Lower lobe of right lung (tissue), 2 donors: ENCODE measurements around the gene HMG20B. TPM values are rescaled to one million over a fixed set of nuclear protein-coding genes. Genes with fewer than 3 reads are reported as not detected.
"Not testable (repeated sequence)": the region's sequence is repeated elsewhere in the genome, so short reads cannot be mapped to it uniquely, and the experiment has no call there.

ENCODE experiments used
- ATAC-seq, 2 donors: fragments of 200-7000 bp; cut with Tn5 transposase; one replicate each; pipeline ENCODE4 v1.9.1; 2020 to 2022; ENCODE audit warnings: mild to moderate bottlenecking in 2 of 2, moderate library complexity in 2 of 2
- DNase-seq: peaks from one replicate; pipeline ENCODE4 v3.0.0-alpha.2; 2020
- H3K27ac ChIP-seq: fragments of 200-600 bp; one replicate; pipeline ENCODE4 v1.8.0; 2022
- H3K27me3 ChIP-seq: fragments of 200-600 bp; one replicate; pipeline ENCODE4 v1.8.0; 2022; ENCODE audit warnings: low read depth
- H3K36me3 ChIP-seq: fragments of 200-600 bp; one replicate; pipeline ENCODE4 v1.8.0; 2022; ENCODE audit warnings: mild to moderate bottlenecking
- H3K4me1 ChIP-seq: fragments of 200-600 bp; one replicate; pipeline ENCODE4 v1.8.0; 2022
- H3K4me3 ChIP-seq: fragments of 200-600 bp; one replicate; pipeline ENCODE4 v1.8.0; 2022; ENCODE audit warnings: mild to moderate bottlenecking
- H3K9me3 ChIP-seq: fragments of 200-600 bp; one replicate; pipeline ENCODE4 v1.8.0; 2022
- intact Hi-C: fragments of 100-400 bp; cut with DNase I; formaldehyde crosslinking; loops from one replicate; pipeline ENCODE4 v1.11.0; 2022
- total RNA-seq: library from RNA; stranded (reverse); fragmentation: NEBNext Ultra II Directional; extraction: Animal tissue kit (Norgen Biotek cat#: 25700); gene quantifications from one replicate; pipeline ENCODE4 v1.2.1, GENCODE V29; 2021
- TF ChIP-seq, protein P1 (sequence below): fragments of 200-600 bp; IDR thresholded peaks from one replicate; pipeline ENCODE4 v1.8.0; 2022; ENCODE audit warnings: antibody characterized with exemption, mild to moderate bottlenecking
- donor health status: DM: no; HTN: yes; CAD: no; lungs with severe emphysema.

HMG20B gene
- total RNA-seq, 1 donor from 2014 or later: 60.9 TPM

DNA sequence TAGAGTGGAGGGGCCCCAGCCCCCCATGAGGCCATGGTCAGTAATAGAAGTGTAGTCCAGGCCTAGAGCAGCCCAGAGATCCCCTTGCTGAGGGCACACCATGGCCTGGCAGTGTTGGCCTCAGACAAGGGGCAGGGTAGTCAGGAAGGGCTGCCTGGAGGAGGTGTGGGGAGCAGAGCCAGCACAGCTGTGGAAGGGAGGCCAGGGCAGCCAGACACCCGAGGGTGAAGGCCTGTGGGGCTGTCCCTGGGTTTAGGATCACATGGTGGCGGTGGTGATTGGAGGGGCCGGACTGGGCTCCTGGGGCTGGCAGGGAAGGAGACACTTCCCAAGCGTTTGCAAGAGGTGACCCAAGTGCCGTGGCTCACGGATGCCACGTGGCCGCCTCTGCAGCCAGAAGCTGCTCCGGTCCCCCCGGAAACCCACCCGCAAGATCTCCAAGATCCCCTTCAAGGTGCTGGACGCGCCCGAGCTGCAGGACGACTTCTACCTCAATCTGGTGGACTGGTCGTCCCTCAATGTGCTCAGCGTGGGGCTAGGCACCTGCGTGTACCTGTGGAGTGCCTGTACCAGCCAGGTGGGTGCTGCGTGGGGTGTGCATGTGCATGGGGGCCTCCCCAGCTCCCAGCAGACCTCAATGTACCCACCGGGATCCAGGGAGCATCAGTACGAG is 45.4 kb upstream of the HMG20B start:
- H3K36me3 ChIP-seq: peaks cover 76% of the 10 kb centered on the region
- no peaks in the 10 kb centered on the region for H3K27me3 ChIP-seq
- H3K9me3 ChIP-seq: no peaks in the 10 kb centered on the region
- no peaks in the 10 kb centered on the region for H3K4me1 ChIP-seq
- DNase-seq: no peak
- intact Hi-C loops: no loop called here
- H3K27ac ChIP-seq: no peak overlapping the region
- TF ChIP-seq, protein P1, sequence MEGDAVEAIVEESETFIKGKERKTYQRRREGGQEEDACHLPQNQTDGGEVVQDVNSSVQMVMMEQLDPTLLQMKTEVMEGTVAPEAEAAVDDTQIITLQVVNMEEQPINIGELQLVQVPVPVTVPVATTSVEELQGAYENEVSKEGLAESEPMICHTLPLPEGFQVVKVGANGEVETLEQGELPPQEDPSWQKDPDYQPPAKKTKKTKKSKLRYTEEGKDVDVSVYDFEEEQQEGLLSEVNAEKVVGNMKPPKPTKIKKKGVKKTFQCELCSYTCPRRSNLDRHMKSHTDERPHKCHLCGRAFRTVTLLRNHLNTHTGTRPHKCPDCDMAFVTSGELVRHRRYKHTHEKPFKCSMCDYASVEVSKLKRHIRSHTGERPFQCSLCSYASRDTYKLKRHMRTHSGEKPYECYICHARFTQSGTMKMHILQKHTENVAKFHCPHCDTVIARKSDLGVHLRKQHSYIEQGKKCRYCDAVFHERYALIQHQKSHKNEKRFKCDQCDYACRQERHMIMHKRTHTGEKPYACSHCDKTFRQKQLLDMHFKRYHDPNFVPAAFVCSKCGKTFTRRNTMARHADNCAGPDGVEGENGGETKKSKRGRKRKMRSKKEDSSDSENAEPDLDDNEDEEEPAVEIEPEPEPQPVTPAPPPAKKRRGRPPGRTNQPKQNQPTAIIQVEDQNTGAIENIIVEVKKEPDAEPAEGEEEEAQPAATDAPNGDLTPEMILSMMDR: no peak
- no peak overlapping the region for H3K4me3 ChIP-seq
- ATAC-seq: no peak

DNA sequence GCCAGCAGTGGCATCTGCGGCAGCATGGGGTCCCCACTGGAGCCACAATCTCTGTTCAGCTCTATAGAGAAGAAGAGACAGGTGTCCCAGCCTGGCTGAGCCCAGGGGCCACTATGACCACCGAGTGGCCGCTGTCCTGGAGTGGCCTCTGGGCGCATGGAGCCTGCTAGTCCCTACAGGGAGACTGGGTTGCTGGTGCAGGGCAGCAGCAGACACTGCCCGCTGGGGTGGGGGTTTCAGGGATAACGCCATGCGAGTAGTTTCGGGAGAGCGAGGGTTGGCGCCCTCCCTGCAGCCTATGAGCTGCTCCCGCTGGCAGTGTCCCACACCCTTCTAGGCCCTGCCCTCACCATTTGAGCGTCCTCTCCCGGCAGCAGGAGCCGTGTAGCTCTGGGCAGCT is 44.7 kb upstream of the HMG20B start:
- Histone ChIP-seq H3K27ac (no peak overlapping the region), H3K36me3 (peaks cover 76% of the 10 kb centered on the region), H3K27me3 (no peaks in the 10 kb centered on the region), H3K4me3 (no peak overlapping the region), H3K9me3 (no peaks in the 10 kb centered on the region), H3K4me1 (no peaks in the 10 kb centered on the region)
- intact Hi-C loops: no loop called here
- DNase-seq: no peak
- TF ChIP-seq, protein P1: no peak
- no peak for ATAC-seq

DNA sequence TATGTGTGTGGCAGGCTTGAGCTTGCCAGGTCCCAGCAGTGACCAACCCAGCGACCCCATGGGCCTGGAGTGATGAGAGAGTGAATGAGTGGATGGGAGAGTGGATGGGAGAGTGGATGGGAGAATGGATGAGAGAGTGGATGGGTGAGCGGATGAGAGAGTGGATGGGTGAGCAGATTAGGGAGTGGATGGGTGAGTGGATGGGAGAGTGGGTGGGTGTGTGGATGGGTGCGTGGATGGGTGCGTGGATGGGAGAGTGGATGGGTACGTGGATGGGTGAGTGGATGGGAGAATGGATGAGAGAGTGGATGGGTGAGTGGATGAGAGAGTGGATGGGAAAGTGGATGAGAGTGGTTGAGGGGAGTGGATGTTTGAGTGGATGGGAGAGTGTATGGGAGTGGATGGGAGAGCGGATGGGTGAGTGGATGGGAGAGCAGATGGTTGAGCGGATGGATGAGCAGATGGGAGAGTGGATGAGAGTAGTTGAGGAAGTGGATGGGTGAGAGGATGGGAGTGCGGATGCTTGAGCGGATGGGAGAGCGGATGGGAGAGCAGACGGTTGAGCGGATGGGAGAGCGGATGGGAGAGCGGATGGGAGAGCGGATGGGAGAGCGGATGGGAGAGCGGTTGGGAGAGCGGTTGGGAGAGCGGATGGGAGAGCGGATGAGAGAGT is 44.1 kb upstream of the HMG20B start:
- H3K4me1 ChIP-seq: no peaks in the 10 kb centered on the region
- H3K9me3 ChIP-seq: no peaks in the 10 kb centered on the region
- TF ChIP-seq, protein P1: no peak
- no peaks in the 10 kb centered on the region for H3K27me3 ChIP-seq
- no peak for ATAC-seq
- peaks cover 76% of the 10 kb centered on the region for H3K36me3 ChIP-seq
- intact Hi-C loops: no loop called here
- DNase-seq: no peak
- no peak overlapping the region for H3K27ac ChIP-seq
- no peak overlapping the region for H3K4me3 ChIP-seq

DNA sequence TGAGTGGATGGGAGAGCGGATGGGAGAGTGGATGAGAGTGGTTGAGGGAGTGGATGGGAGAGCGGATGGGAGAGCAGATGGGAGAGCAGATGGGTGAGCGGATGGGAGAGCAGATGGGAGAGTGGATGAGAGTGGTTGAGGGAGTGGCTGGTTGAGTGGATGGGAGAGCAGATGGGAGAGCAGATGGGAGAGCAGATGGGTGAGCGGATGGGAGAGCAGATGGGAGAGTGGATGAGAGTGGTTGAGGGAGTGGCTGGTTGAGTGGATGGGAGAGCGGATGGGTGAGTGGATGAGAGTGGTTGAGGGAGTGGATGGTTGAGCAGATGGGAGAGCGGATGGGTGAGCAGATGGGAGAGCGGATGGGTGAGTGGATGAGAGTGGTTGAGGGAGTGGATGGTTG is 43.4 kb upstream of the HMG20B start:
- H3K4me3 ChIP-seq, H3K4me1 ChIP-seq, H3K9me3 ChIP-seq, ATAC-seq, H3K27ac ChIP-seq, H3K27me3 ChIP-seq, intact Hi-C loops, DNase-seq: not testable (repeated sequence)
- peaks cover 76% of the 10 kb centered on the region for H3K36me3 ChIP-seq

DNA sequence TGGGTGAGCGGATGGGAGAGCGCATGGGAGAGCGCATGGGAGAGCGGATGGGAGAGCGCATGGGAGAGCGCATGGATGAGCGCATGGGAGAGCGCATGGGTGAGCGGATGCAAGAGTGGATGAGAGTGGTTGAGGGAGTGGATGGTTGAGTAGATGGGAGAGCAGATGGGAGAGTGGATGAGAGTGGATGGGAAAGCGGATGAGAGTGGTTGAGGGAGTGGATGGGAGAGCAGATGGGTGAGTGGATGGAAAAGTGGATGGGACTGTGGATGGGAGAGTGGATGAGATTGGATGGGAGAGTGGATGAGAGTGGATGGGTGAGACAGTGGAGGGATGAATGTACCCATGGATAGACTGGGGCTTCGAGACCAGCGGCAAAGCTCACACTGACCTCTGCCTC is 42.4 kb upstream of the HMG20B start:
- no peaks in the 10 kb centered on the region for H3K27me3 ChIP-seq
- TF ChIP-seq, protein P1: no peak
- H3K9me3 ChIP-seq: no peaks in the 10 kb centered on the region
- H3K27ac ChIP-seq: no peak overlapping the region
- H3K36me3 ChIP-seq: peaks cover 77% of the 10 kb centered on the region
- intact Hi-C loops: no loop called here
- no peaks in the 10 kb centered on the region for H3K4me1 ChIP-seq
- H3K4me3 ChIP-seq: no peak overlapping the region
- ATAC-seq (no peak), DNase-seq (no peak)

DNA sequence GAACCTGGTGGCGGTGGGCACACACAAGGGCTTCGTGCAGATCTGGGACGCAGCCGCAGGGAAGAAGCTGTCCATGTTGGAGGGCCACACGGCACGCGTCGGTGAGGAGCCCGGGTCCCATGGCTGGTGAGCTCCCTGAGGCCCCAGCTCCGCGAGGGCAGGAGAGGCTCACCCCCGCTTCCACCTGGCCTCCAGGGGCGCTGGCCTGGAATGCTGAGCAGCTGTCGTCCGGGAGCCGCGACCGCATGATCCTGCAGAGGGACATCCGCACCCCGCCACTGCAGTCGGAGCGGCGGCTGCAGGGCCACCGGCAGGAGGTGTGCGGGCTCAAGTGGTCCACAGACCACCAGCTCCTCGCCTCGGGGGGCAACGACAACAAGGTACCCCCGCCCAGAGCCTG is 41.0 kb upstream of the HMG20B start:
- ATAC-seq: no peak
- no peak for DNase-seq
- Histone ChIP-seq H3K9me3 (no peaks in the 10 kb centered on the region), H3K36me3 (peaks cover 75% of the 10 kb centered on the region), H3K4me1 (no peaks in the 10 kb centered on the region), H3K27ac (no peak overlapping the region), H3K27me3 (no peaks in the 10 kb centered on the region), H3K4me3 (no peak overlapping the region)
- intact Hi-C loops: no loop called here
- TF ChIP-seq, protein P1: no peak
